Natural killer cell (primary cell): ENCODE results near the gene SLC35F1. TPM values are rescaled to one million over a fixed set of nuclear protein-coding genes. Genes with fewer than 3 reads are reported as not detected.

Source experiments
- ATAC-seq, 3 donors: fragments of 150-1000 bp in 2 of 3; fragments of 200-7000 bp in 1 of 3; cut with Tn5 transposase; 1 replicate in 1 of 3; 2 replicates in 2 of 3; pipeline ENCODE4 v1.10.0; 2021; ENCODE audit warnings: mild to moderate bottlenecking in 2 of 3, moderate library complexity in 2 of 3
- DNase-seq, 2 donors: peaks; one replicate each; pipeline versions ENCODE4 v3.0.0 to v3.0.0-alpha.2; 2013 to 2021; ENCODE audit warnings: mixed read lengths in 1 of 2
- H3K27ac ChIP-seq: one replicate; pipeline ENCODE4 v1.5.1; 2013; ENCODE audit warnings: mild to moderate bottlenecking, low read length
- H3K27me3 ChIP-seq: one replicate; pipeline ENCODE4 v1.6.1; 2013; ENCODE audit warnings: low read length; ENCODE audit not compliant: control insufficient read depth, insufficient read depth
- H3K36me3 ChIP-seq: one replicate; pipeline ENCODE4 v1.6.1; 2013; ENCODE audit warnings: low read length; ENCODE audit not compliant: control insufficient read depth, insufficient read depth
- H3K4me1 ChIP-seq: one replicate; pipeline ENCODE4 v1.6.1; 2013; ENCODE audit warnings: low read length; ENCODE audit not compliant: control insufficient read depth, insufficient read depth
- H3K4me3 ChIP-seq: one replicate; pipeline ENCODE4 v1.5.1; 2013; ENCODE audit warnings: low read length
- H3K9me3 ChIP-seq: one replicate; pipeline ENCODE4 v1.6.1; 2013; ENCODE audit warnings: low read length; ENCODE audit not compliant: control insufficient read depth, insufficient read depth
- H3K27ac Mint-ChIP-seq, 2 donors: one replicate each; pipeline ENCODE4 v1.8.0; 2022; ENCODE audit warnings: mild to moderate bottlenecking in 2 of 2, mixed read lengths in 2 of 2, moderate library complexity in 1 of 2
- H3K27me3 Mint-ChIP-seq, 2 donors: one replicate each; pipeline ENCODE4 v1.8.0; 2022; ENCODE audit warnings: low read depth in 2 of 2, mixed read lengths in 2 of 2
- H3K36me3 Mint-ChIP-seq: one replicate; pipeline ENCODE4 v1.8.0; 2022; ENCODE audit warnings: mixed read lengths
- H3K4me1 Mint-ChIP-seq, 2 donors: one replicate each; pipeline ENCODE4 v1.8.0; 2022; ENCODE audit warnings: mixed read lengths in 2 of 2
- H3K4me3 Mint-ChIP-seq: one replicate; pipeline ENCODE4 v1.8.0; 2022; ENCODE audit warnings: mild to moderate bottlenecking, moderate library complexity, mixed read lengths
- H3K9me3 Mint-ChIP-seq, 2 donors: one replicate each; pipeline ENCODE4 v1.8.0; 2022; ENCODE audit warnings: mixed read lengths in 2 of 2
- WGBS: methylation state at CpG from one replicate; pipeline ENCODE4 v1.1.7; 2013; ENCODE audit warnings: missing lambda C conversion rate; ENCODE audit not compliant: insufficient coverage; 5-methylcytosine and 5-hydroxymethylcytosine counted together
- intact Hi-C: fragments of 100-400 bp; cut with micrococcal nuclease; formaldehyde crosslinking; loops from one replicate; pipeline ENCODE4 v1.14.2; 2022
- total RNA-seq, 4 donors: library from RNA; stranded (reverse); fragments of 120-200 nt in 1 of 4; gene quantifications; one replicate each; pipeline versions ENCODE4 v1.2.3 to v1.2.4, GENCODE V29; 2013 to 2022
- TF ChIP-seq, protein P1 (sequence below): fragments of 200-600 bp; IDR thresholded peaks from one replicate; pipeline ENCODE4 v1.8.0; 2022; ENCODE audit warnings: antibody characterized with exemption

SLC35F1 gene
- total RNA-seq, 3 donors from 2014 or later (not counting 1 experiment from before 2014, with no cell fraction given): not detected

DNA sequence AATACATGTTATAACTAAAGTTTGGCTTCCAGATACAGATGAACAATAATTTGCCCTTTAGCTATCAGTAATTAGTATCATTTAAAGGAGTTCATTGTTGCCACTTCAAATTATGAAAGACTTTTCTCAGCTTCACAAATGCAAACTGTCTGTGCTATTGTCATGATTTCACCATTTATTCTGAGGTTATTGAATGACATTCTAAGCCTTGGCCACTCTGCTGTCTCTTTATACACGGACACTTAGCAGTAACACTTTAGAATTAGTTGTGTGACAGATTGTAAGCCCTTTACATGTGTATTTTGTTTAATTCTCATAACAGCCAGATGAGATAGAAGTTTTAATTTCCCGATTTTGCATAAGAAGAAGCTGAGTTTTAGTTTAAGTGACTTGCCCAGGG lies 176.6 kb downstream of the SLC35F1 start:
- H3K27me3 Mint-ChIP-seq: peaks cover 0 to 8% of the 10 kb centered on the region in 2 donors
- TF ChIP-seq, protein P1, sequence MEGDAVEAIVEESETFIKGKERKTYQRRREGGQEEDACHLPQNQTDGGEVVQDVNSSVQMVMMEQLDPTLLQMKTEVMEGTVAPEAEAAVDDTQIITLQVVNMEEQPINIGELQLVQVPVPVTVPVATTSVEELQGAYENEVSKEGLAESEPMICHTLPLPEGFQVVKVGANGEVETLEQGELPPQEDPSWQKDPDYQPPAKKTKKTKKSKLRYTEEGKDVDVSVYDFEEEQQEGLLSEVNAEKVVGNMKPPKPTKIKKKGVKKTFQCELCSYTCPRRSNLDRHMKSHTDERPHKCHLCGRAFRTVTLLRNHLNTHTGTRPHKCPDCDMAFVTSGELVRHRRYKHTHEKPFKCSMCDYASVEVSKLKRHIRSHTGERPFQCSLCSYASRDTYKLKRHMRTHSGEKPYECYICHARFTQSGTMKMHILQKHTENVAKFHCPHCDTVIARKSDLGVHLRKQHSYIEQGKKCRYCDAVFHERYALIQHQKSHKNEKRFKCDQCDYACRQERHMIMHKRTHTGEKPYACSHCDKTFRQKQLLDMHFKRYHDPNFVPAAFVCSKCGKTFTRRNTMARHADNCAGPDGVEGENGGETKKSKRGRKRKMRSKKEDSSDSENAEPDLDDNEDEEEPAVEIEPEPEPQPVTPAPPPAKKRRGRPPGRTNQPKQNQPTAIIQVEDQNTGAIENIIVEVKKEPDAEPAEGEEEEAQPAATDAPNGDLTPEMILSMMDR: no peak
- intact Hi-C loops: no loop called here
- DNase-seq (no peak), ATAC-seq (no peak)
- 72% methylated on average over 2 of the region's 2 CpGs for WGBS
- H3K27ac ChIP-seq: no peak overlapping the region
- H3K36me3 Mint-ChIP-seq: no peaks in the 10 kb centered on the region
- H3K9me3 Mint-ChIP-seq: peaks cover 0 to 2% of the 10 kb centered on the region in 2 donors
- no peaks in the 10 kb centered on the region for H3K27me3 ChIP-seq
- H3K4me1 Mint-ChIP-seq: no peaks in the 10 kb centered on the region
- H3K4me1 ChIP-seq: no peaks in the 10 kb centered on the region
- H3K36me3 ChIP-seq: no peaks in the 10 kb centered on the region
- H3K27ac Mint-ChIP-seq: no peak overlapping the region
- H3K4me3 ChIP-seq: no peak overlapping the region
- no peaks in the 10 kb centered on the region for H3K9me3 ChIP-seq
- H3K4me3 Mint-ChIP-seq: no peak overlapping the region

DNA sequence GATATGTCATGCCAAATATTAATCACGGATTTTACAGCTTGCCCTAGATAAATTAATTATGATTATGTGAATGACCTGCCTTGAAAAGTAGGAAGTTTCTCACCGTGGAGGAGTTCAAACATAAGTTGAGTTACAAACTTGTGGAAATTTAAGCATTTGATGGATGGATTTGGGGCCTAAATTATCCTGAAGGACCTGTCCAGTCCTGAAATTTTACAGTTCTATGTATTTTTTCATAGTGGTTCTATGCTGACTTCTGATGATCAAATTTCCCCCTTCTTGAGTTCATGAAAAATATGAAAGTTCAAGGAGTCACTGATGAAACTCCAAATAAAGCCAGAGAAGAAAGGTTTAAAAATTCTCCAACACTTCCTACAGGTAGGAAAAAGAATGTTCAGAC lies 178.6 kb downstream of the SLC35F1 start:
- WGBS: 78% methylated on average over 2 of the region's 2 CpGs
- H3K4me1 ChIP-seq: no peaks in the 10 kb centered on the region
- no peaks in the 10 kb centered on the region for H3K9me3 ChIP-seq
- peaks cover 0 to 9% of the 10 kb centered on the region in 2 donors for H3K27me3 Mint-ChIP-seq
- DNase-seq (no peak), ATAC-seq (no peak)
- no peaks in the 10 kb centered on the region for H3K4me1 Mint-ChIP-seq
- intact Hi-C loops: no loop called here
- H3K9me3 Mint-ChIP-seq: peaks cover under 1 to 2% of the 10 kb centered on the region in 2 donors
- H3K36me3 ChIP-seq: no peaks in the 10 kb centered on the region
- H3K36me3 Mint-ChIP-seq: no peaks in the 10 kb centered on the region
- H3K4me3 ChIP-seq: no peak overlapping the region
- no peak overlapping the region for H3K27ac ChIP-seq
- no peak overlapping the region for H3K4me3 Mint-ChIP-seq
- H3K27me3 ChIP-seq: no peaks in the 10 kb centered on the region
- no peak overlapping the region for H3K27ac Mint-ChIP-seq
- TF ChIP-seq, protein P1: no peak

DNA sequence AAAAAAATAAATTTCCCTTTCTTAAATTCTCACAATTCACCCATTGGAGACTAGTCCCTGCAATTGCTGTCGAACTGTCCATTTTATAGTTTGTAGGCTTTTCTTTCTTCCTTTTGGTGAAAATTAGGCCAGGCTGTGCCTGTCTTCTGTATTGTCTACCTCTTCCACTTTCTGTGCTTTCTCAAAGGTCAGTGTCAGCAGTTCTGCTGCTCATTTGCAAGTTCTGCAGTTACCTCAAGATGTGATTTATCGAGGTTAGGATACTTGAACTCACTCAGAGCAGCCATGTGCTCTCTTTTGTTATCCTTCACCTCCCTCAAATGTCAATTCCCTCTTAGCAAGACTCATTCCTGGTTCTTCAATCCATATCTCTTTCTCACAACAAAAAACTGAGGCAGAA lies 179.1 kb downstream of the SLC35F1 start:
- ATAC-seq: no peak
- no peaks in the 10 kb centered on the region for H3K36me3 Mint-ChIP-seq
- no peaks in the 10 kb centered on the region for H3K4me1 Mint-ChIP-seq

DNA sequence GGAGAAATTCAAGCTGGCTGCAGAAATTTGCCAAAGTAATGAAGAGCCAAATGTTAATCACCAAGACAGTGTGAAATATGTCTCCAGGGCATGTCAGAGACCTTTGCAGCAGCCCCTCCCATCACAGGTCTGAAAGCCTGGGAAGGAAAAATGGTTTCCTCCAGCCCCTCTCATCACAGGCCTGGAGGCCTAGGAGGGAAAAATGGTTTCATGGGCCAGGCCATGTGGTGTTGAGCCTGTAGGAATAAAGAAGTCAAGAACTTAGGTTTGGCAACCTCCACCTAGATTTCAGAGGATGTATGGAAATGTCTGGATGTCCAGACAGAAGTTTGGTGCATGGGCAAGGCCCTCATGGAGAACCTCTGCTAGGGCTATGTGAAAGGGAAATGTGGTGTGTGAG lies 185.0 kb downstream of the SLC35F1 start:
- ATAC-seq: no peak
- H3K4me3 Mint-ChIP-seq: no peak overlapping the region

More for the DNA sequence above, 179.1 kb downstream of the SLC35F1 start:
- TF ChIP-seq, protein P1: no peak
- peaks cover 0 to 9% of the 10 kb centered on the region in 2 donors for H3K27me3 Mint-ChIP-seq
- WGBS: 79% methylated on average over 2 of the region's 2 CpGs
- Histone ChIP-seq H3K36me3 (no peaks in the 10 kb centered on the region), H3K4me3 (no peak overlapping the region), H3K4me1 (no peaks in the 10 kb centered on the region), H3K9me3 (no peaks in the 10 kb centered on the region), H3K27me3 (no peaks in the 10 kb centered on the region), H3K27ac (no peak overlapping the region)
- no peak for DNase-seq
- H3K27ac Mint-ChIP-seq: no peak overlapping the region
- peaks cover 3 to 4% of the 10 kb centered on the region in 2 donors for H3K9me3 Mint-ChIP-seq
- intact Hi-C loops: no loop called here
- H3K4me3 Mint-ChIP-seq: no peak overlapping the region

More for the DNA sequence above, 185.0 kb downstream of the SLC35F1 start:
- Histone ChIP-seq H3K9me3 (peaks cover 10% of the 10 kb centered on the region), H3K4me3 (no peak overlapping the region), H3K36me3 (no peaks in the 10 kb centered on the region), H3K4me1 (no peaks in the 10 kb centered on the region), H3K27ac (no peak overlapping the region), H3K27me3 (no peaks in the 10 kb centered on the region)
- H3K27ac Mint-ChIP-seq: no peak overlapping the region
- no peaks in the 10 kb centered on the region for H3K36me3 Mint-ChIP-seq
- TF ChIP-seq, protein P1: no peak
- no peak for DNase-seq
- no peaks in the 10 kb centered on the region for H3K4me1 Mint-ChIP-seq
- peaks cover 0 to 3% of the 10 kb centered on the region in 2 donors for H3K27me3 Mint-ChIP-seq
- H3K9me3 Mint-ChIP-seq: peaks cover 10 to 14% of the 10 kb centered on the region in 2 donors
- intact Hi-C loops: no loop called here
